GM15510 (cell line): Measurements from ENCODE around the gene SLC6A6.

Experiments
- POLR2A ChIP-seq: IDR thresholded peaks from 3 replicates; pipeline ENCODE4 v1.6.1; 2011; ENCODE audit warnings: borderline replicate concordance; ENCODE audit not compliant: insufficient read length; ENCODE audit errors: extremely low read depth

Gene SLC6A6

DNA sequence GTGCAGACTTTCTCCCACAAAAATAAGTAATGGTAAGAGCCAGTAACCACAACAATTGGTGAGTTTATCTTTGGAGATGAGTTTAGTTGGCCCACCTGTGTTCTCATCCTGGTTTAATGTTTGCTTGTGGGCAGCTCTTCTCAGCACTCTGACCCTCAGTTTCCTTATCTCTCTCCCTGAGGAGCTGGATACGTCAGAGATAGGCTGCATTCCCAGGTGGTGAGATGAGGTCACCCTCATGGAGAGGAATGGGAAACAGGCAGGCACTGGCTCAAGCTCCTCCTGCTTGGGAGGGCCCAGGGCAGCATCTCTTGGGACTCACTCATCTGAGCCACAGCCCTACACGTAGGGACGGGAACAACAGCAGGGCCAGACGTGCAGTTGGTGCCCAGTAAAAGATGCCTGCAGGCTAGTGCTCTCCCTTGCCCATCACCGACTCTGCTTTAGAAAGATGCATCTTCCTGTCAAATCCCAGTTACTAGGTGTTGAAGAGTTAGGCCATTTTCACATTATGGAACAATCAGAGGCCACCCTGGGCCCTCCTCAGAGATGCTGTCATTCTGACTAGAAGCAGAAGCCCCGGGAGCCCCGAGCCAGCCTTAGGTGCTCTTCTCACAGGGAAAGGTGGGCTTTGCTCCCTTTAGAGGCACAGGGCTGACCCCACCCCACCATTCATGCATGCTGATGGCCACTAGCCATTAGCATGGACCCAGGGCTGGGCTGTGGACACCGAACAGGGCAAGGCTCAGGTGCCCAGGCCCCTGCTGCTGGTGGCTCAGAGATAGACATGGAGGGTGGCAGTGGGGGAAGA lies 78.0 kb downstream of the SLC6A6 start:
- TF ChIP-seq POLR2A = no peak

GRCh38 chr3:14481018-14481645 lies 78.7 kb downstream of the SLC6A6 start:
- TF ChIP-seq POLR2A = no peak

GRCh38 chr3:14481646-14482036 lies 79.2 kb downstream of the SLC6A6 start:
- TF ChIP-seq POLR2A = no peak

DNA sequence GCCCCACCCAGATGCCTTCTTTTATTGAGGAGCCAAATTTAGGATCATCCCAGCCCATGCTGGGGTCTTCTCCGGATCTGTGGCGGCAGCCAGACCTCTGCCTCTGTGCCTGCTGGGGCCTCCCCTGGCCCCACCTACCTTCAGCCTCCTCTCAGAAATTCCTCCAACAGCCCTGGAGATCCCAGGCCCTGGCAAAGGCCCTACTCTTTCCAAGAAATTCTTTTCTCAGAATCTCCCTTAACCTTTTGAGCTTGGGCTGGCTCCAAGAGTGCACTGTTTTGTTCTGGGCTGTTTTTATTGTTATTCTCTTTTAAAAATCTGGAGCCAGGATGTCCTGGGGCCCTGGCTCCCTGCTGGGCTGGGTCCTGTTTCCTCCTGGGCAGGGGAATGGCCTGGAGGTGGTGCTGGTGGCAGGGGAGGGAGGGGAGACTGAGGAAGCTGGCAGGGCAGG lies 79.9 kb downstream of the SLC6A6 start:
- no peak for TF ChIP-seq POLR2A

- no peak for TF ChIP-seq POLR2A
Measured at GRCh38 chr3:14483286-14483685, 80.9 kb downstream of the SLC6A6 start.

GRCh38 chr3:14484741-14485140 lies 82.3 kb downstream of the SLC6A6 start:
- TF ChIP-seq POLR2A = no peak

DNA sequence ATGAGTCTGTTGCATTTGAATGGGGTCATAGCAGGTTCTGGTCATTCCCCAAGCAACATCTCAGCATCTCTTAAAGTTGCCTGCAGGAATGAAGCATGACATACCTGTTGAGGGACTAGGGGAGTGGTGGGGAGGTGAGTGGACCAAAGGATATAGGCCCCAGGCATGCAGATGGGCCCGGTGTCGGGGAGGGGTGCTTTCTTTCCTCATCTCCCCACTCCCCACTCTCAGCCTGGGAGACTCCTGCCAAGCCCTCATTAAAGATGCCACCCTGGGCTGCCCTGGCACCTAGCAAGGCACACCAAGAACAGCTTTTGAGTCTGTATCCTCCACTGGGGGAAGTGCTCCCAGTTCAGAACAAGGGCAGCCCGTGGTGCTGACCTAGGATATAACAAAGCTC lies 83.6 kb downstream of the SLC6A6 start:
- no peak for TF ChIP-seq POLR2A

- no peak for TF ChIP-seq POLR2A
Measured at GRCh38 chr3:14486460-14486859, 84.1 kb downstream of the SLC6A6 start.

- no peak for TF ChIP-seq POLR2A
Measured at GRCh38 chr3:14487086-14487485, 84.7 kb downstream of the SLC6A6 start.

DNA sequence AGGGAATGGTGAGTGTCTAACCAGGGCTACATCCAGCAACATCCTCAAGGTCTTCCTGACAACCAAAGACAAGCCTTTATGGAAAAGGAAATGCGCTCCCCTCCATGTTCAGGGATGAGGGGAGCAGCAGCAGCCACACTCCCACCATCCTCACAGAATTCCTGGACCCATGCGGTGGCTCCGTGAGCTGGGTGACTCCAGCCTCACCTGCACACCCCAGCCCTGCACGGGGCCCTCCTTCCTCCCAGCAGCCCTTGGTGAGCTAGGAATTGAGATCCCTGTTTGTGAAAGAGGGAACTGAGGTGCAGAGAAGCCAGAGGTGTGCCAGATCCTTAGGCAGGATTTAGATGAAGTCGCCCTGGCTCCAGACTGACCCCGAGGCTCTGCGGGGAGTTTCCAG lies 85.4 kb downstream of the SLC6A6 start:
- TF ChIP-seq POLR2A = no peak

DNA sequence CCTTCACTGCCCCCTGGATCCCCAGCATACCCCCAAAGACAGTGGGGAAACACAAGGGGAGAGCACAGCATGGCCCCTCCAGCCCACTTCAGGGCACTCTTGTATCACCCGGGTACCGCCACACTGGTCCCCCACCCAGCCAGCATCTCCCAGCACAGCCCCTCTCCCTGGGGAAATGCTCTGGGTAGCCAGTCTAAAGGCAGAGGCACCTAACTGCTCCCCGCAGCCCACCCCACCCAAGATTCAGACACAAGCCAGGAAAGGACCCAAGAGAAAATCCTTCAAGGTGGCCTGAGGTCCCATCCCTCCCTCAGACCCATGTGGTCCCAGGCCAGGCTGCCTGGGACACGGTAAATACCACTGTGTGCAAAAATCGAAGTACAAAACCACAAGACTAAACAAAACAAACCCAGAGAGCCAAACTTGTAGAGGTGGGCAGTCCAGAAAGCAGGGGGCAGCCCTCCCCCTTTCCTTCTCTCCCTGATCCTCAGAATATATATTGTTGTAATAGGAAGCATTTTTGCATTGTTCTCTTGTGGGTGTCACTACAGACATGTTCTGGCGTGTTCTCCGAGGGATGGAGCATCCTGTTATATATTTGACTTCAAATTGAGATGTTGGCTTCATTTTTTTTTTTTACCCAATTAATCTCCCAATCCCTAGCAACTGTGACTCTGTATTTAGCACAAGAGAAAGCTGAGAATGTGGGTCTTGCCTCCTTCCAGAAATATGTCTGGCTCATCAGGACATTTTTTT lies 86.1 kb downstream of the SLC6A6 start:
- no peak for TF ChIP-seq POLR2A

DNA sequence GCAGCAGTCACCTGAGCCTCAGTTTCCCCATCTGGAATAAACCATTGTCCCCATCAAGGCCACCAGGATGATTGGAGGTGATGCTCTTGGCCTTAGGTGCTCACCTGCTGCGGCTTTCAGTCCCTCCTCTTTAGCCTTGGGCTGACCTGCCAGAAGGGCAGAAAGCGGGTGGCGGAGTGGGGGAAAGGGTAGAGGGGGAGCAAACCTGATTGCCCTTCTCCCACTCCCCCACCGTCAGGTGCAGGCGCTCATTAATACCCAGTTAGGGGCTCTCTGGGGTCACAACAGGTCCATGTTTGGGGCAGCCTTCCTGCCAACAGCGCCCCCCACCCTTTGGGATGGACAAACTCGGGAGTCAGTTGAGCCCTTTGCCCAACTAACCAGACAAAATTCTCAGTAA lies 87.2 kb downstream of the SLC6A6 start:
- TF ChIP-seq POLR2A = no peak

DNA sequence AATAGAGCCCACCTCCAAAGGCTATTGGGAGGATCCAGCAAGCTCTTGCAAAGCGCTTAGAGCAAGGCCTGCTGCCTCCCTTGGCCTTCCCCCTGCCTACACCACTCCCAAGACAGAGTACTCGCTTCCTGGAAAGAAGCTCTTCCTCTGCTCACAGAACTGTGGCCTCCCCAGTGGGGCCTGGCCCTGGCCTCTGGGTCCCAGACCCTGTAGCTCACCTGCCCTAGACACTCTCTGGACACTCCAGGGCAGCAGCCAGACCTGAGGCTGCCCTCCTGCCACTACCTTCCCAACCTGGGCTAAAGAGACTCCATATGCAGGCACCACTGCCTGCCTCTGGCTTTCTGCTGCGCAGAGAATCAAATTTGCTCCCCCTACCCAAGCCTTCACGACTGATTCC lies 87.8 kb downstream of the SLC6A6 start:
- no peak for TF ChIP-seq POLR2A

GRCh38 chr3:14490831-14491230 lies 88.4 kb downstream of the SLC6A6 start:
- TF ChIP-seq POLR2A = no peak
